Upper lobe of left lung (tissue), 6 donors: Measurements from ENCODE around the gene MTAP. TPM values are rescaled to one million over a fixed set of nuclear protein-coding genes. Genes with fewer than 3 reads are reported as not detected.

Source experiments
- ATAC-seq, 2 donors: fragments of 200-7000 bp; cut with Tn5 transposase; one replicate each; pipeline ENCODE4 v1.9.1; 2022; ENCODE audit warnings: mild to moderate bottlenecking in 2 of 2, moderate library complexity in 2 of 2; ENCODE audit not compliant: low FRiP score in 2 of 2
- DNase-seq, 2 donors: peaks; one replicate each; pipeline ENCODE4 v3.0.0-alpha.2; 2019 to 2020
- H3K27ac ChIP-seq, 4 donors: fragments of 200-600 bp; sonication (generic); one replicate each; pipeline ENCODE4 v1.5.1; 2016 to 2019
- H3K27me3 ChIP-seq, 4 donors: fragments of 200-600 bp; sonication (generic); one replicate each; pipeline ENCODE4 v1.5.1; 2017 to 2019
- H3K36me3 ChIP-seq, 4 donors: fragments of 200-600 bp; sonication (generic); one replicate each; pipeline ENCODE4 v1.5.1; 2016 to 2019
- H3K4me1 ChIP-seq, 4 donors: fragments of 200-600 bp; sonication (generic); one replicate each; pipeline ENCODE4 v1.5.1; 2018 to 2019
- H3K4me3 ChIP-seq, 4 donors: fragments of 200-600 bp; sonication (generic); one replicate each; pipeline ENCODE4 v1.5.1; 2017 to 2019; ENCODE audit warnings: mild to moderate bottlenecking in 2 of 4, moderate library complexity in 1 of 4
- H3K9me3 ChIP-seq, 4 donors: fragments of 200-600 bp; sonication (generic); one replicate each; pipeline ENCODE4 v1.5.1; 2018 to 2019
- CTCF ChIP-seq, 6 experiments: fragments of 450-650 bp in 4 of 6; fragments of 200-600 bp in 2 of 6; sonication (generic) in 2 of 6; IDR thresholded peaks; one replicate each; pipeline ENCODE4 v1.5.1; 2016 to 2019; ENCODE audit warnings: antibody characterized with exemption in 6 of 6
- EP300 ChIP-seq, 4 donors: sonication (generic); formaldehyde crosslinking; IDR thresholded peaks; one replicate each; pipeline ENCODE4 v1.5.1; 2017; ENCODE audit warnings: antibody characterized with exemption in 4 of 4, control low read depth in 2 of 4
- POLR2A ChIP-seq, 4 donors: fragments of 450-650 bp; IDR thresholded peaks; one replicate each; pipeline ENCODE4 v1.5.1; 2016 to 2017; ENCODE audit warnings: antibody characterized with exemption in 4 of 4, mild to moderate bottlenecking in 2 of 4
- POLR2AphosphoS5 ChIP-seq, 2 donors: sonication (generic); formaldehyde crosslinking; IDR thresholded peaks; one replicate each; pipeline ENCODE4 v1.5.1; 2017; ENCODE audit warnings: antibody characterized with exemption in 2 of 2
- WGBS, 2 donors: methylation state at CpG; one replicate each; pipeline ENCODE4 v1.1.5; 2017 to 2018; 5-methylcytosine and 5-hydroxymethylcytosine counted together
- total RNA-seq, 6 donors: library from RNA; depleted of rRNA in 4 of 6; stranded (reverse); fragments of >200 nt in 4 of 6; gene quantifications; one replicate each; pipeline versions ENCODE4 v1.1.0 to v1.2.1, GENCODE V29; 2016 to 2021
- donor health status: DM: no; HTN: no; CAD: no; lungs with moderate emphysema.
- donor health status: DM: no; HTN: yes; CAD: no; lungs with severe emphysema.

Gene MTAP
- total RNA-seq, 6 donors from 2014 or later, result 10.5 to 35.0 (median 25.7) TPM

GRCh38 chr9:21982861-21983560, 180.6 kb downstream of the MTAP start:
- whole genome bisulfite sequencing, 2 donors, result 67 to 71% methylated on average over 1 of the region's 1 CpG
- H3K27me3 ChIP-seq, result peaks cover 0 to 18% (median 2%) of the 10 kb centered on the region in 4 donors
- no peak for ATAC-seq

GRCh38 chr9:21983561-21983935, 181.1 kb downstream of the MTAP start:
- 53 to 63% methylated on average over 1 of the region's 1 CpG for WGBS, 2 donors
- Histone ChIP-seq H3K9me3 (no peaks in the 10 kb centered on the region), H3K4me3 (no peak overlapping the region), H3K4me1 (peaks cover 0 to 3% (median 0%) of the 10 kb centered on the region in 4 donors), H3K36me3 (no peaks in the 10 kb centered on the region), H3K27me3 (peaks cover 0 to 18% (median 2%) of the 10 kb centered on the region in 4 donors), H3K27ac (no peak overlapping the region)
- no peak for TF ChIP-seq POLR2AphosphoS5 (IDR thresholded peaks at IDR 0.05)
- TF ChIP-seq EP300 (IDR thresholded peaks at IDR 0.05), result no peak
- TF ChIP-seq POLR2A (IDR thresholded peaks at IDR 0.05), result no peak
- no peak for TF ChIP-seq CTCF (IDR thresholded peaks at IDR 0.05)
- peak in 1 of 2 donors; percentile 53 for ATAC-seq
- no peak for DNase-seq

More at GRCh38 chr9:21982861-21983560, 180.6 kb downstream of the MTAP start:
- Histone ChIP-seq H3K4me3 (no peak overlapping the region), H3K27ac (no peak overlapping the region), H3K9me3 (no peaks in the 10 kb centered on the region), H3K4me1 (peaks cover 0 to 3% (median 0%) of the 10 kb centered on the region in 4 donors), H3K36me3 (no peaks in the 10 kb centered on the region)
- TF ChIP-seq EP300 (IDR thresholded peaks at IDR 0.05) (no peak), POLR2AphosphoS5 (IDR thresholded peaks at IDR 0.05) (no peak), POLR2A (IDR thresholded peaks at IDR 0.05) (no peak), CTCF (IDR thresholded peaks at IDR 0.05) (no peak)
- DNase-seq, result no peak

- H3K27me3 ChIP-seq, result peaks cover 0 to 16% (median 2%) of the 10 kb centered on the region in 4 donors
- H3K27ac ChIP-seq, result no peak overlapping the region
- no peak overlapping the region for H3K4me3 ChIP-seq
- no peaks in the 10 kb centered on the region for H3K36me3 ChIP-seq
- DNase-seq (no peak), ATAC-seq (no peak)
- H3K4me1 ChIP-seq, result peaks cover 0 to 3% (median 0%) of the 10 kb centered on the region in 4 donors
- no peaks in the 10 kb centered on the region for H3K9me3 ChIP-seq
- no peak for TF ChIP-seq POLR2A (IDR thresholded peaks at IDR 0.05)
- no peak for TF ChIP-seq CTCF (IDR thresholded peaks at IDR 0.05)
Measured at GRCh38 chr9:21984101-21984500, 181.7 kb downstream of the MTAP start.

- Histone ChIP-seq H3K9me3 (no peaks in the 10 kb centered on the region), H3K4me3 (no peak overlapping the region), H3K27me3 (peaks cover 0 to 26% (median 6%) of the 10 kb centered on the region in 4 donors), H3K4me1 (peaks cover 0 to 3% (median 0%) of the 10 kb centered on the region in 4 donors), H3K27ac (no peak overlapping the region), H3K36me3 (no peaks in the 10 kb centered on the region)
- TF ChIP-seq POLR2AphosphoS5 (IDR thresholded peaks at IDR 0.05), result no peak
- TF ChIP-seq EP300 (IDR thresholded peaks at IDR 0.05), result no peak
- no peak for TF ChIP-seq POLR2A (IDR thresholded peaks at IDR 0.05)
- TF ChIP-seq CTCF (IDR thresholded peaks at IDR 0.05), result no peak
- ATAC-seq (no peak), DNase-seq (no peak)
- 68 to 71% methylated on average over 5 of the region's 5 CpGs for WGBS, 2 donors
Measured at GRCh38 chr9:21985964-21986667, 183.7 kb downstream of the MTAP start.

Other genes starting within 250 kb of the MTAP start
- gene CDKN2A, start 191.8 kb downstream of the MTAP start, total RNA-seq, result 10 to 100 TPM in 1 of 6 donors, 1 to 10 TPM in 4, not detected in 1; 1.5 to 32.5 (median 7.0) TPM
- 1 to 10 TPM in 5 of 6 donors, not detected in 1; 1.3 to 3.0 (median 1.7) TPM for gene CDKN2B-AS1, start 192.2 kb downstream of the MTAP start, total RNA-seq
- 10 to 100 TPM; 27.2 to 90.6 (median 52.6) TPM for gene CDKN2B, start 206.7 kb downstream of the MTAP start, total RNA-seq